Endothelial cell of umbilical vein (primary cell): ENCODE measurements around the gene HTR1A.

Experiments
- GATA2 ChIP-seq: IDR thresholded peaks from 2 replicates; pipeline ENCODE4 v1.7.0; 2011; ENCODE audit warnings: low read depth, mild to moderate bottlenecking, moderate library complexity, mixed read lengths, low read length; ENCODE audit not compliant: insufficient read length, insufficient read depth
- JUN ChIP-seq: IDR thresholded peaks from 2 replicates; pipeline ENCODE4 v1.6.1; 2011; ENCODE audit warnings: borderline replicate concordance, low read depth; ENCODE audit not compliant: insufficient read length, insufficient read depth
- MYC ChIP-seq: IDR thresholded peaks from one replicate; pipeline ENCODE4 v1.6.1; 2011; ENCODE audit warnings: mild to moderate bottlenecking, low read depth, low read length
- POLR2A ChIP-seq: IDR thresholded peaks from 2 replicates; pipeline ENCODE4 v1.6.1; 2012; ENCODE audit warnings: low read depth, mild to moderate bottlenecking, control low read depth, low read length
- POLR2AphosphoS5 ChIP-seq: IDR thresholded peaks from 2 replicates; pipeline ENCODE4 v1.6.1; 2012; ENCODE audit warnings: low read depth, mild to moderate bottlenecking, control low read depth, low read length, moderate library complexity; ENCODE audit not compliant: insufficient read depth
- TF ChIP-seq, protein P1 (sequence below), 2 donors: IDR thresholded peaks; 1 replicate in 1 of 2; 2 replicates in 1 of 2; pipeline ENCODE4 v1.5.1; 2011; ENCODE audit warnings: low read length in 2 of 2, mild to moderate bottlenecking in 2 of 2, moderate library complexity in 2 of 2, control low read depth in 1 of 2, inconsistent platforms in 1 of 2, low read depth in 1 of 2; ENCODE audit not compliant: insufficient read depth in 1 of 2; ENCODE audit errors: extremely low read depth in 1 of 2
- TF ChIP-seq, protein P2 (sequence below): IDR thresholded peaks from 2 replicates; pipeline ENCODE4 v1.6.1; 2011; ENCODE audit not compliant: insufficient read depth, insufficient read length

DNA sequence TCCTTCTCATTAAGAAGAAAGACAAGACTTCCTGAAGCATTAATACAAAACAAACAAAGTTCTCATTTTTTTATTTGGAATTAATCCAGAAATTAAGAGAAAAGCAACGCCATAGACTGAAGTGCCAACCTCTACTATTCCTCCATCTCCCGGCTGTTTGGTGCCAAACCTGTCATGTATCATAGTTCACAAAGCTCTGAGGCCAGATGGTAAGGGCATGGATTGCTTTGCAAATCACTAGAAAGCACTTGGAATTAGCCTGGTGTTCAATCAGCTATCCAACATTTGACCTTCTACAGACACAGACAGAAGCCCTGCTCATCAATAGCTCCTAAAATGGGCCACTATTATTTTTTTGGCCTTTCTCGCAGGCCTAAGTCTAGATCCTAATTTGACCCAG lies 33.8 kb downstream of the HTR1A start:
- TF ChIP-seq POLR2AphosphoS5 (no peak), JUN (no peak), POLR2A (no peak), MYC (no peak), GATA2 (no peak)
- TF ChIP-seq, protein P1, sequence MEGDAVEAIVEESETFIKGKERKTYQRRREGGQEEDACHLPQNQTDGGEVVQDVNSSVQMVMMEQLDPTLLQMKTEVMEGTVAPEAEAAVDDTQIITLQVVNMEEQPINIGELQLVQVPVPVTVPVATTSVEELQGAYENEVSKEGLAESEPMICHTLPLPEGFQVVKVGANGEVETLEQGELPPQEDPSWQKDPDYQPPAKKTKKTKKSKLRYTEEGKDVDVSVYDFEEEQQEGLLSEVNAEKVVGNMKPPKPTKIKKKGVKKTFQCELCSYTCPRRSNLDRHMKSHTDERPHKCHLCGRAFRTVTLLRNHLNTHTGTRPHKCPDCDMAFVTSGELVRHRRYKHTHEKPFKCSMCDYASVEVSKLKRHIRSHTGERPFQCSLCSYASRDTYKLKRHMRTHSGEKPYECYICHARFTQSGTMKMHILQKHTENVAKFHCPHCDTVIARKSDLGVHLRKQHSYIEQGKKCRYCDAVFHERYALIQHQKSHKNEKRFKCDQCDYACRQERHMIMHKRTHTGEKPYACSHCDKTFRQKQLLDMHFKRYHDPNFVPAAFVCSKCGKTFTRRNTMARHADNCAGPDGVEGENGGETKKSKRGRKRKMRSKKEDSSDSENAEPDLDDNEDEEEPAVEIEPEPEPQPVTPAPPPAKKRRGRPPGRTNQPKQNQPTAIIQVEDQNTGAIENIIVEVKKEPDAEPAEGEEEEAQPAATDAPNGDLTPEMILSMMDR (IDR thresholded peaks at IDR 0.05; ENCODE audit: extremely low read depth in 1 of 2, insufficient read depth in 1 of 2, low read depth in 1 of 2, low read length in 2 of 2) = no peak
- TF ChIP-seq, protein P2, sequence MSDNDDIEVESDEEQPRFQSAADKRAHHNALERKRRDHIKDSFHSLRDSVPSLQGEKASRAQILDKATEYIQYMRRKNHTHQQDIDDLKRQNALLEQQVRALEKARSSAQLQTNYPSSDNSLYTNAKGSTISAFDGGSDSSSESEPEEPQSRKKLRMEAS = no peak
